Uterus (tissue), 2 donors: ENCODE results near the gene IARS2.
"Not testable (repeated sequence)": the region's sequence is repeated elsewhere in the genome, so short reads cannot be mapped to it uniquely, and the experiment has no call there.

Experiments
- POLR2A ChIP-seq, 2 donors: fragments of 450-650 bp; IDR thresholded peaks; one replicate each; pipeline ENCODE4 v1.6.1; 2016; ENCODE audit warnings: antibody characterized with exemption in 2 of 2, mild to moderate bottlenecking in 1 of 2, moderate library complexity in 1 of 2
- TF ChIP-seq, protein P1 (sequence below), 4 experiments: fragments of 200-600 bp in 2 of 4; fragments of 450-650 bp in 2 of 4; sonication (generic) in 2 of 4; IDR thresholded peaks; one replicate each; pipeline ENCODE4 v1.5.1; 2016 to 2019; ENCODE audit warnings: antibody characterized with exemption in 4 of 4, mild to moderate bottlenecking in 2 of 4, moderate library complexity in 1 of 4

GRCh38 chr1:220110473-220110872 lies 16.5 kb downstream of the IARS2 start:
- TF ChIP-seq POLR2A (IDR thresholded peaks at IDR 0.05), result not testable (repeated sequence)
- TF ChIP-seq, protein P1, sequence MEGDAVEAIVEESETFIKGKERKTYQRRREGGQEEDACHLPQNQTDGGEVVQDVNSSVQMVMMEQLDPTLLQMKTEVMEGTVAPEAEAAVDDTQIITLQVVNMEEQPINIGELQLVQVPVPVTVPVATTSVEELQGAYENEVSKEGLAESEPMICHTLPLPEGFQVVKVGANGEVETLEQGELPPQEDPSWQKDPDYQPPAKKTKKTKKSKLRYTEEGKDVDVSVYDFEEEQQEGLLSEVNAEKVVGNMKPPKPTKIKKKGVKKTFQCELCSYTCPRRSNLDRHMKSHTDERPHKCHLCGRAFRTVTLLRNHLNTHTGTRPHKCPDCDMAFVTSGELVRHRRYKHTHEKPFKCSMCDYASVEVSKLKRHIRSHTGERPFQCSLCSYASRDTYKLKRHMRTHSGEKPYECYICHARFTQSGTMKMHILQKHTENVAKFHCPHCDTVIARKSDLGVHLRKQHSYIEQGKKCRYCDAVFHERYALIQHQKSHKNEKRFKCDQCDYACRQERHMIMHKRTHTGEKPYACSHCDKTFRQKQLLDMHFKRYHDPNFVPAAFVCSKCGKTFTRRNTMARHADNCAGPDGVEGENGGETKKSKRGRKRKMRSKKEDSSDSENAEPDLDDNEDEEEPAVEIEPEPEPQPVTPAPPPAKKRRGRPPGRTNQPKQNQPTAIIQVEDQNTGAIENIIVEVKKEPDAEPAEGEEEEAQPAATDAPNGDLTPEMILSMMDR (IDR thresholded peaks at IDR 0.05), result not testable (repeated sequence)
